ENCODE measurements around the gene HSD17B1.

The HSD17B1 gene

DNA sequence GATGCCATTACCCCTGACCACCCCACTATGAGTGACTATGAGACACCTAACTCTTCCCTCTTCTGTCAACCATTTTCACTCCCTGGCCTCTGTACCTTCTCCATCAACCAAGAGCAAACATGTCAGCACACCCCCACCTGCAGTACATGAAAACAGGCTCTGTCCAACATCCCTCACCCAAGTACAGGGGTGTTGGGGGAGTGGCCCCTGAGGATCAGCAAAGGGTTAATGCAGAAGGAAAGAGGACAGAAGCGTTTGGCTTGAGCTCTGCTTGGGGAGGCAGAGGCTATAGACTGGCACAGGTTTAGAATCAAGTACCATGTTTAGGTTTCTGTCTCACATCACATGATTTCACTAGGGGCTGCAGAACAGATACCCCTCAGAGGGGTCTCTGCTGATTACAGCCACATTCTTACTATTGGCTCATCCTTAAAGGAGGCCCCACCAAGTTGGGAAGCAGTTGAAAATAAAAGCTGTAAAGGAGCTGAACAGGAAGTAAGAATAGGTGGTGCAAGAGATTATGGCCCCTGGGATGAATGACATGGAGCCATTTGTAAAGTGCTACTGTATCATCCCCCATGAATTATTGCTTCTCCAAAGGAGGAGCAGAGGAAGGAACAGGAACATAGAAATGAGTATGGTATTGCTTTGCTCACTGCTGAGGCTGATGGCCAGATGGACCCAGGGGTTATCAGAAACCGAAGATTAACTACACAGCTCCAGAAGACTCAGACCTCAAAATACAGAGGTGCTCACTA lies 27.2 kb downstream of the HSD17B1 start:
- Histone ChIP-seq H3K27ac (ENCODE audit: low read depth, low read length) (no peak overlapping the region), H3K79me2 (ENCODE audit: control insufficient read depth, insufficient read depth, low read length, poor library complexity) (peaks cover 8% of the 10 kb centered on the region), H3K18ac (ENCODE audit: low read length) (no peak overlapping the region), H3K23ac (ENCODE audit: low read length) (no peak overlapping the region), H4K8ac (ENCODE audit: low read depth, low read length) (no peak overlapping the region), H2BK5ac (ENCODE audit: low read depth, low read length, poor library complexity) (no peak overlapping the region), H4K91ac (ENCODE audit: low read depth, low read length) (no peak overlapping the region), H3K36me3 (ENCODE audit: control insufficient read depth in 1 of 2, insufficient read depth in 2 of 2, low read length in 2 of 2) (peaks cover 36 to 49% of the 10 kb centered on the region in 2 experiments), H3K4me1 (ENCODE audit: control insufficient read depth in 1 of 2, insufficient read depth in 2 of 2, low read length in 2 of 2) (peaks cover 2 to 5% of the 10 kb centered on the region in 2 experiments), H2BK12ac (ENCODE audit: low read length) (no peak overlapping the region), H3K14ac (ENCODE audit: low read length) (no peak overlapping the region), H3K27me3 (ENCODE audit: insufficient read depth, low read length) (no peaks in the 10 kb centered on the region), H2BK120ac (ENCODE audit: insufficient read depth, low read length, poor library complexity) (no peak overlapping the region), H3K9me3 (ENCODE audit: insufficient read depth, low read depth, low read length) (no peaks in the 10 kb centered on the region), H4K12ac (ENCODE audit: low read depth, low read length) (no peak overlapping the region), H3K9ac (ENCODE audit: low read length) (no peak overlapping the region), H2AK5ac (ENCODE audit: low read length) (no peak overlapping the region), H3K4me2 (ENCODE audit: low read length) (no peak overlapping the region), H2AFZ (ENCODE audit: insufficient read depth, low read length, poor library complexity) (no peak overlapping the region), H3K4me3 (ENCODE audit: low read depth, low read length) (no peak overlapping the region), H3K79me1 (ENCODE audit: low read length) (peaks cover 3% of the 10 kb centered on the region), H3K4ac (ENCODE audit: low read depth, low read length) (no peak overlapping the region)
- no peak for DNase-seq
- no CpG with 5 or more reads among the region's 2 CpGs for WGBS (ENCODE audit: extremely low coverage, insufficient coverage, insufficient read length)

GRCh38 chr17:42581744-42582270 lies 29.1 kb downstream of the HSD17B1 start:
- H3K27me3 ChIP-seq (ENCODE audit: insufficient read depth, low read length) = no peaks in the 10 kb centered on the region
- H4K91ac ChIP-seq (ENCODE audit: low read depth, low read length) = no peak overlapping the region
- no peak for DNase-seq
- H3K4me2 ChIP-seq (ENCODE audit: low read length) = no peak overlapping the region
- no peak overlapping the region for H3K18ac ChIP-seq (ENCODE audit: low read length)
- no peak overlapping the region for H2BK120ac ChIP-seq (ENCODE audit: insufficient read depth, low read length, poor library complexity)
- no peak overlapping the region for H4K8ac ChIP-seq (ENCODE audit: low read depth, low read length)
- no CpG with 5 or more reads among the region's 10 CpGs for WGBS (ENCODE audit: extremely low coverage, insufficient coverage, insufficient read length)
- H3K14ac ChIP-seq (ENCODE audit: low read length) = no peak overlapping the region
- peaks cover 2 to 5% of the 10 kb centered on the region in 2 experiments for H3K4me1 ChIP-seq (ENCODE audit: control insufficient read depth in 1 of 2, insufficient read depth in 2 of 2, low read length in 2 of 2)
- no peak overlapping the region for H3K9ac ChIP-seq (ENCODE audit: low read length)
- H2AFZ ChIP-seq (ENCODE audit: insufficient read depth, low read length, poor library complexity) = no peak overlapping the region
- peaks cover 41 to 57% of the 10 kb centered on the region in 2 experiments for H3K36me3 ChIP-seq (ENCODE audit: control insufficient read depth in 1 of 2, insufficient read depth in 2 of 2, low read length in 2 of 2)
- H2BK5ac ChIP-seq (ENCODE audit: low read depth, low read length, poor library complexity) = no peak overlapping the region
- H3K4me3 ChIP-seq (ENCODE audit: low read depth, low read length) = no peak overlapping the region
- no peak overlapping the region for H4K12ac ChIP-seq (ENCODE audit: low read depth, low read length)
- H3K27ac ChIP-seq (ENCODE audit: low read depth, low read length) = no peak overlapping the region
- peaks cover 2% of the 10 kb centered on the region for H3K9me3 ChIP-seq (ENCODE audit: insufficient read depth, low read depth, low read length)
- H2AK5ac ChIP-seq (ENCODE audit: low read length) = no peak overlapping the region
- peaks cover 8% of the 10 kb centered on the region for H3K79me2 ChIP-seq (ENCODE audit: control insufficient read depth, insufficient read depth, low read length, poor library complexity)
- H3K23ac ChIP-seq (ENCODE audit: low read length) = no peak overlapping the region
- no peak overlapping the region for H3K4ac ChIP-seq (ENCODE audit: low read depth, low read length)
- peaks cover 3% of the 10 kb centered on the region for H3K79me1 ChIP-seq (ENCODE audit: low read length)
- no peak overlapping the region for H2BK12ac ChIP-seq (ENCODE audit: low read length)

DNA sequence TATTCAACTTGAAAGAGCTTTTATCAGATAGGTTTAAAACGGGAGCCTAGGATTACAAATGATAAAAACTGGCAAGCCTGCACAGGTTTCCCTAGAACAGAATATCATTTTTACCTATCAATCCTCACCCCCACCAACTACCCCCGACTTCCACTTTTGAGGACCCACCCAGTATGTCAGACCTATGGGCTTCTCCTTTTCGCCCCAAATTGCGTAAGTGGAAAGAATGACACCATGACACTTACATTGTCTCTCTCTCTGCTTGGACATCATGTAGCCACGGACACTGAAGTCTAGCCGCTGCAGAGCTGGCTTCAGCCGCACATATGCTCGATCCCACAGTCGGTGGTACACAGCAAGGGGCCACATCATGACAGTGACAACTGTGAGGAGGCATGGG lies 32.2 kb downstream of the HSD17B1 start:
- Histone ChIP-seq H4K91ac (ENCODE audit: low read depth, low read length) (no peak overlapping the region), H2BK120ac (ENCODE audit: insufficient read depth, low read length, poor library complexity) (no peak overlapping the region), H2AK5ac (ENCODE audit: low read length) (no peak overlapping the region), H3K14ac (ENCODE audit: low read length) (no peak overlapping the region), H3K4ac (ENCODE audit: low read depth, low read length) (no peak overlapping the region), H3K79me2 (ENCODE audit: control insufficient read depth, insufficient read depth, low read length, poor library complexity) (no peaks in the 10 kb centered on the region), H4K12ac (ENCODE audit: low read depth, low read length) (no peak overlapping the region), H3K4me2 (ENCODE audit: low read length) (no peak overlapping the region), H3K27me3 (ENCODE audit: insufficient read depth, low read length) (no peaks in the 10 kb centered on the region), H3K4me1 (ENCODE audit: control insufficient read depth in 1 of 2, insufficient read depth in 2 of 2, low read length in 2 of 2) (no peaks in the 10 kb centered on the region), H3K9me3 (ENCODE audit: insufficient read depth, low read depth, low read length) (peaks cover 2% of the 10 kb centered on the region), H3K79me1 (ENCODE audit: low read length) (no peaks in the 10 kb centered on the region), H3K9ac (ENCODE audit: low read length) (no peak overlapping the region), H3K4me3 (ENCODE audit: low read depth, low read length) (no peak overlapping the region), H4K8ac (ENCODE audit: low read depth, low read length) (no peak overlapping the region), H3K23ac (ENCODE audit: low read length) (no peak overlapping the region), H3K18ac (ENCODE audit: low read length) (no peak overlapping the region), H2AFZ (ENCODE audit: insufficient read depth, low read length, poor library complexity) (no peak overlapping the region), H3K27ac (ENCODE audit: low read depth, low read length) (no peak overlapping the region), H2BK5ac (ENCODE audit: low read depth, low read length, poor library complexity) (no peak overlapping the region), H2BK12ac (ENCODE audit: low read length) (no peak overlapping the region), H3K36me3 (ENCODE audit: control insufficient read depth in 1 of 2, insufficient read depth in 2 of 2, low read length in 2 of 2) (peaks cover 39 to 68% of the 10 kb centered on the region in 2 experiments)
- DNase-seq = no peak
- whole genome bisulfite sequencing (ENCODE audit: extremely low coverage, insufficient coverage, insufficient read length) = no CpG with 5 or more reads among the region's 9 CpGs

DNA sequence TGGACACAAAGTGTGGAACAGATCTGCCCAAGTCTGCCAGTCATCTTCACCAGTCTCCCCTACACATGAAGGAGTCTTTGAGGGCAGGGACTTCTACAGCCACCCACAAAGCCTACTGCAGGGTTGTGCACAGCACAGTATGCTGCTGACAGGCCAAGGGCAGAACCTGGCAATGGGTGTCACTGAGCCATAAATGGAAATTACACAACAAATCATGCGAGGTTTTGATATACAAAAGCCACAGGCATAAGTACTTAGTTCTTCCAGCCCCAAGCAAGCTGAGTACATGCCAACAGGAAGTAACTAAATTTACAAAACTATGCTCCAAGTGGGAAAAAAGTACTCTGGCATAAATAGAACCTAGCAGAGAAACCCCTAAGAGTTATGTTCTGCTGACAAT lies 32.6 kb downstream of the HSD17B1 start:
- Histone ChIP-seq H3K36me3 (ENCODE audit: control insufficient read depth in 1 of 2, insufficient read depth in 2 of 2, low read length in 2 of 2) (peaks cover 43 to 69% of the 10 kb centered on the region in 2 experiments), H2AFZ (ENCODE audit: insufficient read depth, low read length, poor library complexity) (no peak overlapping the region), H4K8ac (ENCODE audit: low read depth, low read length) (no peak overlapping the region), H2BK120ac (ENCODE audit: insufficient read depth, low read length, poor library complexity) (no peak overlapping the region), H4K12ac (ENCODE audit: low read depth, low read length) (no peak overlapping the region), H2BK5ac (ENCODE audit: low read depth, low read length, poor library complexity) (no peak overlapping the region), H3K9me3 (ENCODE audit: insufficient read depth, low read depth, low read length) (peaks cover 2% of the 10 kb centered on the region), H2BK12ac (ENCODE audit: low read length) (no peak overlapping the region), H3K4me2 (ENCODE audit: low read length) (no peak overlapping the region), H3K27ac (ENCODE audit: low read depth, low read length) (no peak overlapping the region), H3K9ac (ENCODE audit: low read length) (no peak overlapping the region), H3K4me1 (ENCODE audit: control insufficient read depth in 1 of 2, insufficient read depth in 2 of 2, low read length in 2 of 2) (no peaks in the 10 kb centered on the region), H3K79me2 (ENCODE audit: control insufficient read depth, insufficient read depth, low read length, poor library complexity) (no peaks in the 10 kb centered on the region), H3K4ac (ENCODE audit: low read depth, low read length) (no peak overlapping the region), H3K4me3 (ENCODE audit: low read depth, low read length) (no peak overlapping the region), H3K79me1 (ENCODE audit: low read length) (no peaks in the 10 kb centered on the region), H4K91ac (ENCODE audit: low read depth, low read length) (no peak overlapping the region), H3K18ac (ENCODE audit: low read length) (no peak overlapping the region), H3K27me3 (ENCODE audit: insufficient read depth, low read length) (no peaks in the 10 kb centered on the region), H3K14ac (ENCODE audit: low read length) (no peak overlapping the region), H2AK5ac (ENCODE audit: low read length) (no peak overlapping the region), H3K23ac (ENCODE audit: low read length) (no peak overlapping the region)
- no peak for DNase-seq
- no CpG with 5 or more reads among the region's 1 CpG for WGBS (ENCODE audit: extremely low coverage, insufficient coverage, insufficient read length)
